SW 1271 (cell line): Measurements from ENCODE around the gene HSFY2.
"Not testable (repeated sequence)": the region's sequence is repeated elsewhere in the genome, so short reads cannot be mapped to it uniquely, and the experiment has no call there.

Experiments used
- DNase-seq, 2 experiments: peaks; one replicate each; lab custom pipeline; 2025; lab: John Stamatoyannopoulos, UW

Gene HSFY2, protein sequence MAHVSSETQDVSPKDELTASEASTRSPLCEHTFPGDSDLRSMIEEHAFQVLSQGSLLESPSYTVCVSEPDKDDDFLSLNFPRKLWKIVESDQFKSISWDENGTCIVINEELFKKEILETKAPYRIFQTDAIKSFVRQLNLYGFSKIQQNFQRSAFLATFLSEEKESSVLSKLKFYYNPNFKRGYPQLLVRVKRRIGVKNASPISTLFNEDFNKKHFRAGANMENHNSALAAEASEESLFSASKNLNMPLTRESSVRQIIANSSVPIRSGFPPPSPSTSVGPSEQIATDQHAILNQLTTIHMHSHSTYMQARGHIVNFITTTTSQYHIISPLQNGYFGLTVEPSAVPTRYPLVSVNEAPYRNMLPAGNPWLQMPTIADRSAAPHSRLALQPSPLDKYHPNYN

DNA sequence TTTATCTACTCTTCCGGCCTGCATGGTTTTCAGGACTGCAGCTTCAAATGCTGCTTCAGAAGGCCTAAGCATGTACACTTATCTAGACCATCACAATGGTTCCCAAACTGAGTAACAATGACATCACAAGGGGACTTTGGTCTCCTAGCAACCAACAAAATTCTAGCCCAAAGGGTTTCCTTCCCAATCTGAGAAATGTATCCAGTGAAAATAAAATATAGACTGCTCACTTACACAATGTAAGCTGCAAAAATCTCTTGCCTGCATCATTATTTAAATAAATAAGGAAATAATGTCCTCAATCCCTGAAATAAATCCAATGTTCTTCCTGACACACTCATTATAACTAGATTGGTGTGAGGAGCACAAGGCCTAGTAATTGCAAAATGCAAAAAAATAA, at the start of gene HSFY2:
HSFY2 (minus strand) TSS at position 101 of the 400 bp plus-strand sequence. CDS start 117 bp downstream, outside the sequence.
- DNase-seq = not testable (repeated sequence)

DNA sequence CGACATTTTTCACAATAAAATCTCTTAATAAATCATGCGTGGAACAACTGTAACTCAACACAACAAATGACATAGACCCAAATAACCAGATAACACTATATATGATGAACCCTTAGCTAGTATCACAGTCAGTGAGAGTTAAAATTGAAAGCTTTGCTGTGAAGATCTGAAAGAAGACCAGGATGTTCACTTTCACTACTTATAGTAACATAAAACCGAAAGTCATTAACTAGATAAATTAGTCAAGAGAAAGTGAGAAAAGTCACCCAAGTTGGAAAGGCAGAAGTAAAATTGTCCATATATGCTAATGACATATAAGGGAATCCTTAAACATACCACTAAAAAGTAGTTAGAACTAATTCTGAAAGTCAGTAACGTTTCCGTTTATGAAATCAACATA, 42.2 kb upstream of the HSFY2 start:
- not testable (repeated sequence) for DNase-seq

DNA sequence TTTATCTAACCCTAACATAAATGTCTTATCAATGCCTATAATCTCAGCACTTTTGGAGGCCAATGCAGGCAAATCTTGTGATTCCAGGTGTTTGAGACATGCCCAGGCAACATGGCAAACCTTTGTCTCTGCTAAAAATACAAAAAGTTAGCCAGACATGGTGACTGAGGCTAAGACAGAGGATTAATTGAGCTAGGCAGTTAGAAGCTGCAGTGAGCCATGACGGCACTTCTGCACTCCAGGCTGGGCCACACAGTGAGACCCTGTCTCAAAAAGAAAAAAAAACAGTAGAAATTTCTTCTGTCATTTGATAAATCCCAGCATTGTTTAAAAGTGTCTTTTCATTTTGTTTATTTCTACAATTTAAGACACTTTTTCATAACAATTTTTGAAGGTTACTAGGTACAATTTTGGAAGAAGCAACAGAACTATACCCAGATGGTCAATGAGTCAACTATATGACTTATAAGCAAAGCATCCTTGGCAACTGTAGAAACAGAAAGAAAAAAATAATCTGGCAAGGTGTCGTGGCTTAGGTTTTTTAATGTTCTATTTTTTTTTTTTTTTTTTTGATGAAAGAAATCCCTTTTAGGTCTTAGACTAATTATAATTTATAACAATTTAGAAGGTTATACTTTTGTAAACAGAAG, 15.3 kb upstream of the HSFY2 start:
- DNase-seq = not testable (repeated sequence)

DNA sequence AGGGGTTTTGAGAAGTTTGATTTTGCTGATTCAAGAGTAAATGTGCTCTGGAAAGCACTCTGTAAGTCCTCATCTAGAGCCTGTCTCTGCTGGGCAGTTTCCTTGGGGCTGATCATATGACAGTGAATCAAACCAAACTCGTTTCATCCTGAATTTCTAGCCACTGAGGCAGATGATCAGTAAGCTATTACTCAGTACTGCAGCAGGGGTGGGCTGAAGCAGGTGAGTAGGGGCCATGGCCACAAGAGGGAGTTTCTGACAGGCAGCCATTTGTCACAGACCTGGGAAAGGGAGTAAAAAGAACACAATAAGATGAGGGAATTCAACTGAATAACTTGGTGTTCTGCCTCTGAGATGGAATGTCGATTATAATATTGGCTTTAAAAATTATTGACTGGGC, 19.5 kb downstream of the HSFY2 start:
- DNase-seq = not testable (repeated sequence)

DNA sequence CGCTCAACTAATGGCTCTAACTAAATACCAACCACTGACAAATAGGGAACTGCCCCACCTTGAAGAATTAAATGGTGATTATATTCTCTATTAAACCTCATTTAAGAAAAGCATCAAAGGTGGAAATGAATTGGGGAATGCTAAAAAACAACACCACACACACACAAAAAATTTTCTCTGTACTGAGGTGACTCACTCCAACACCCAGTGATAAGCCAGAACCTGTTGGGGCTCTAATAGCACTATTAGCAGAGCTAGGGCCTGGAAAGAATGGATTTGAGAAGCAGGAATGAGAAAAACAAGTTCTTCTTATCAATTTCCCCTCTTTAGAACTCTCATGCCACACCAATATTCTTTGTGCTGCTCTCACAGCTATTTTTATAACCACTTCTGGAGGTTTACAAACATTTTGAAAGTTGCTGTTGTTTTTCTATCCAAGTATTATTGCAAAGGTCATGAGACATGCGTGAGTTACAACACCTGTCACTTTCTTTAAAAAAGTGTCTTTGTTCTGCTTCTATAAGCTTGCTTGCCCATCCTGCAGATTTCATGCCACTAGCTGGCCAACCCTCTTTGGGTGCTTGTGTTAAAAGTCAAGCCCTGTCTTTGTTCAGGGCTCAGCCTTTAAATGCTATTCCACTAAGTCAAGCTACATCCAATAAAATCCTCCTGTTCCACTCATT, 20.3 kb downstream of the HSFY2 start:
- not testable (repeated sequence) for DNase-seq

DNA sequence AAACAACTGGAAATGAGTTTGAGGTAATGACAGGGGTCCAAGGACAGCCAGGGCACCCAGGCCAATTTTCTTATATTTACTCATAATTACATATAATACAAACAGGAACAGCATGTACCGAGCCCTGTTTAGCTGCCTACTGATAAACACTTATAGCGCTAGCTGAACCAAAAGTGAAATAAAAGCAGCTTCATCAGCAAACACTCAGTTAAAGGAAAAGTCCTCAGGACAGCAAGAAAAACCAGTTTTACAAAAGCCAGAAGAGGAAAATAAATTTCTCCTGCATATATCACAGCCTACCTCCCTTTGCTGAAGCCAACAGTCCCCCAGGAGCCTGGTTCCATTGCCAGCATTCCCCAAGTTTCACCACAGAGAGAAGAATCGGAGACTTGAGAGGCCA, 49.8 kb downstream of the HSFY2 start:
- not testable (repeated sequence) for DNase-seq
